Peyer's patch (tissue), 4 donors: ENCODE results near the gene POPDC2.

ENCODE experiments used
- POLR2A ChIP-seq, 2 donors: fragments of 450-650 bp; IDR thresholded peaks; one replicate each; pipeline ENCODE4 v1.5.1; 2017; ENCODE audit warnings: antibody characterized with exemption in 2 of 2, mild to moderate bottlenecking in 2 of 2, moderate library complexity in 2 of 2
- TF ChIP-seq, protein P1 (sequence below), 6 experiments: fragments of 450-650 bp in 4 of 6; fragments of 200-600 bp in 2 of 6; sonication (generic) in 1 of 6; IDR thresholded peaks; one replicate each; pipeline ENCODE4 v1.5.1; 2017 to 2019; ENCODE audit warnings: antibody characterized with exemption in 6 of 6, mild to moderate bottlenecking in 3 of 6, moderate library complexity in 1 of 6

DNA sequence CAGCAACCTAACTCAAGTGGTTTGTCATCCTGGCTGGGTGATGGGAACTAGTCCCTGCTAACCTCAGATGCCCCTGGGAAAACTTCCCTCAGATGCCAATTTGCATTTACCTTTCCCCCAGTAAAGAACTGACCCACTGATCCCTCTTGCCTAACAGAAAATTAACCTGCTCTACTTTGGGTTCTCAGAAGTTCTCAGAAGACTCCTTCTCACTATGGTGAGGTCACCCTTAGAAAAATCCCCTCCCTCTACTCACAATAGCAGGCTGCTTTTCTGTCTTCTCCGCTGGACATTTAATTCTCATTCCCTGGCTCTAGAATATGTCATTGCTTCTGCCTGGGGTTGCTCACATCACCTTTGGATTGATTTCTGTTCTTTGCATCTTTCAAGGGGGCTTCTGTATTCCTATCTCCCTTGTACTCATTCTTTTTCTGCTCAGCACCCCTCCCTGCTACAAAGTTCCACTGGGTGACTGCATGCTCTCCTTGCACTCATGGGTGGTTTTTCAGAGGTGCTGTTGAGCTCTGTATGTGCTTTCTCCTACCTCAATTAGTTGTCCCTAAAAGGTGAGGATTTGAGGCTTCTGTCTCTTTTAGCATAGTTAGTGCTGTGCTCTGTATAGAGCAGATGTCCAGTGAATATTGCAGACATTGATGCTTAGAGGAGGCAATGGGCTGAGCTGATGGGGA lies 61.8 kb downstream of the POPDC2 start:
- no peak for TF ChIP-seq POLR2A (IDR thresholded peaks at IDR 0.05)
- TF ChIP-seq, protein P1, sequence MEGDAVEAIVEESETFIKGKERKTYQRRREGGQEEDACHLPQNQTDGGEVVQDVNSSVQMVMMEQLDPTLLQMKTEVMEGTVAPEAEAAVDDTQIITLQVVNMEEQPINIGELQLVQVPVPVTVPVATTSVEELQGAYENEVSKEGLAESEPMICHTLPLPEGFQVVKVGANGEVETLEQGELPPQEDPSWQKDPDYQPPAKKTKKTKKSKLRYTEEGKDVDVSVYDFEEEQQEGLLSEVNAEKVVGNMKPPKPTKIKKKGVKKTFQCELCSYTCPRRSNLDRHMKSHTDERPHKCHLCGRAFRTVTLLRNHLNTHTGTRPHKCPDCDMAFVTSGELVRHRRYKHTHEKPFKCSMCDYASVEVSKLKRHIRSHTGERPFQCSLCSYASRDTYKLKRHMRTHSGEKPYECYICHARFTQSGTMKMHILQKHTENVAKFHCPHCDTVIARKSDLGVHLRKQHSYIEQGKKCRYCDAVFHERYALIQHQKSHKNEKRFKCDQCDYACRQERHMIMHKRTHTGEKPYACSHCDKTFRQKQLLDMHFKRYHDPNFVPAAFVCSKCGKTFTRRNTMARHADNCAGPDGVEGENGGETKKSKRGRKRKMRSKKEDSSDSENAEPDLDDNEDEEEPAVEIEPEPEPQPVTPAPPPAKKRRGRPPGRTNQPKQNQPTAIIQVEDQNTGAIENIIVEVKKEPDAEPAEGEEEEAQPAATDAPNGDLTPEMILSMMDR (IDR thresholded peaks at IDR 0.05), result no peak
